IPS DF 4.7 (cell line): ENCODE data around the gene ARHGEF7.

Source experiments
- DNase-seq: peaks from one replicate; pipeline ENCODE4 v3.0.0-alpha.2; 2013; ENCODE audit warnings: low spot score; ENCODE audit errors: extremely low read depth

The ARHGEF7 gene

GRCh38 chr13:111270765-111271698 lies 155.9 kb downstream of the ARHGEF7 start:
- DNase-seq: no peak

DNA sequence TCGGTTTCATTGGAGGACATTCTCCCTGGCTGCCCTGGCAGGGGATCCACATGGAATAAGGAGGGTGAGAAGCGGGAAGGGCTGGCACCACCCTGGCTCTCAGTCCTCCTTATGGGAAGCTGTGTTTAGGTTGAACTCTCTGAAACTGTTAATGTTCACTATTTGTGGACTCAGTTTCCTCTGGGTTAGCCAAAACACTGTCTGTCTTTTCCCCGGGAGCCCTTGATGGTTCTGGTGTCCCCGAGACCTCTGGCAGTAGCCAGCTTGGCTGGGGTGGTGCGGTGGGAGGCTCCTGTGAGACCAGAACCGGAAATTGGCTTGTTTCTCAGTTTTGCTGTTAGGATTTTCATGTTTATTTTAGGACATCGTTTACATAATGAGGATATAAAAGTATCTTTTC lies 157.0 kb downstream of the ARHGEF7 start:
- no peak for DNase-seq

GRCh38 chr13:111275382-111275781 lies 160.3 kb downstream of the ARHGEF7 start:
- DNase-seq: no peak

GRCh38 chr13:111275995-111276618 lies 161.0 kb downstream of the ARHGEF7 start:
- DNase-seq: no peak

DNA sequence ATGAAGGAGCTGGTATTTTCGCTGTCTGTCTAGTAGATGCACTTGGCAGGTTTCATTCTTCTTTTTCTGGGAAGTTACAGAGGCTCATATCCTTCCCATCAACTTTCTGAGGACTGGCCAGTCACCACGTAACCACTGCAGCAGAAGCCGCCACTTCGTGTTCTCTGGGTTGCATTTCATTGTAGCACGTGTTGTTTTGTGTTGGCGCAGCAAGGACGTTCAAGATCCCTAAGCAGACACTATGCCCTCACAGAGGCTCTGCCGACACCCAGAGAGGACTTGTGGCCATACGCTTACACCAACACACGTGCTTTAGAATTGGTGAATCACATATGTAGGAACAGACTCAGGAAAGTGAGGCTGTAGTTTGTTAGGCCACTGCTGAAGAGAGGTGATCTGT lies 163.1 kb downstream of the ARHGEF7 start:
- no peak for DNase-seq

DNA sequence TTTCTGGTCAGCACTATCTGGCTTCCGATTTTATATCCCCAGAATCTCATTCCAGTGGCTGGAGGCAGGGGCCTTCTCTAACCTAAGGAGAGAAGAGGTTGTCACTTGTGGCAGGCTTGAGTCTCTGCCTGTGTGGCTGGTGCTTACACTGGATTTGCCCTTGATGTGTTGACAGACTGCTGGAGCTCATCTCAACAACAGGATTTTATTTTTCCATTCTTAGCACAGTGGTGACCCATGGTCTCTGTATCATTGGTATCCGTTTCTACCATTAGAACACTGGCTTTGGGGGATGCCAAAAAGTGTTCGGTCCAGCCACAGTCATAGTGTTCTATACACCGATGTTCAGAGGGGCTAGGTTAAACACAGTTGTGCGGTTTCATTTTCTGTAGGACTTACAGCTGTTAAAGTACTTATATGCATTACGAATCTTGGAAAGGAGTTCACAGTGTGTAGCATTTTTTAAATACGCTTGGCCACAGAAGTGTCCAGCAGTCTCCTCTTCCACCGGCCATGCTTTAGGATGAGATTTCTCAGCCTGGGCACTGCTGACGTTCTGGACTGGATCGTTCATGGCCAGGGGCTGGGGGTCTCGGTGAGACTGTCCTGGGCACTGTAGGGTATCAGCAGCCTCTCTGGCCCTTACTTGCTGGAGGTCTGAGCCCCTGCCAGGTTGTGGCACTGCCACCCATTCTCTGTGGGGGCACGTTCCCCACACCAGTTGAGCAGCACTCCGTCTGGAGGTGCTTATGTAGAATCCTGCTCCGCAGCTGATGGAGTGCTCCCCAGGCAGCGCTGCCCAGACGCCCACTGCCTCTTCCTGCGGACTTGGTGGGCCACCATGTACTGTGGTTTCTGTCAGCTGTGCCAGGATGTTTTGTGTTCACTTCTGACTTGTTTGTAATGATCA lies 163.9 kb downstream of the ARHGEF7 start:
- DNase-seq: no peak

GRCh38 chr13:111280226-111280625 lies 165.1 kb downstream of the ARHGEF7 start:
- no peak for DNase-seq

GRCh38 chr13:111280681-111281585 lies 165.8 kb downstream of the ARHGEF7 start:
- no peak for DNase-seq

DNA sequence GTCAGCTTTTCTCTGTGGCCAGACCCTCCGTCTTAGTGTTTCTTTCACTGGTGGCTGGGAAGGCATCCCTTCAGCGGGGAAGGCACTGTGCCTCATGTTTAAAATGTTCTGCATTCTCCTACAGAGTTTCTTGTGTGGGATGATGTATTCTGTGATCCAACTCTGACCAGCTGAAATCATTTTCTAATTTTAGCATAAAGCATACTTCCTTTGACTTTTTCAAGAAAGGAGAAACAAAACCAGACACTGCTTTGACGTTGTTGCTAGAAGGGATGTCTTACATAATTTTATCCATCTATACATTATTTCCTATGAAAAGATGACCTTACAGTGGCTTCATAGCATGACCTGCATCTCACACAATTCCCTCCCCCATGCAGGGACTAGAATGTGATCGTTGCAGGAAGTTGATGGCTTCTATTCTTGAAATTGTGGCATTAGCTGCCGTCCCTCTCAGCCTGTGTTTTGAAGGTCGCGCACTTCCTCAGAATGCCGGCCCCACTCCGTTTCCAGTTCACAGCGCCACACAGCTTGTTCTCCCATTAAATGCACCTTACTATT lies 166.7 kb downstream of the ARHGEF7 start:
- DNase-seq: no peak

DNA sequence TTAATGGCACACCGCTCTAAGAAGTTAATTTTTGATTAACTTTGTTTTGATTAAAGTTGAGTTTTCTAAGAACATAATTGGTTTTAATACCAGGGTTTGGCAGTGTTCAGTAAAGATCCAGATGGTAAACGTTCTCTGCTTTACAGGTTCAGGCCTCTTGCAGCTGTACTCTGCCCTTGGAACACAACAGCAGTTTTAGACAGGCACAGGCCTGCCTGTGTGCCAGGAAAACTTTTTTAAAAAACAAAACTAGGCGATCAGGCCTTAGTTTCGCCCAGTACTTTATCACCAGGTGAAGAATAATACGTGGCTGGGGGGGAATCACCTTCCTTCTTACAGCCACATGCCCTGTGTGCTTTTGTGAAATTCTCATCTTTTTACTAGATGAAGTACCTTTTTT lies 167.3 kb downstream of the ARHGEF7 start:
- no peak for DNase-seq

DNA sequence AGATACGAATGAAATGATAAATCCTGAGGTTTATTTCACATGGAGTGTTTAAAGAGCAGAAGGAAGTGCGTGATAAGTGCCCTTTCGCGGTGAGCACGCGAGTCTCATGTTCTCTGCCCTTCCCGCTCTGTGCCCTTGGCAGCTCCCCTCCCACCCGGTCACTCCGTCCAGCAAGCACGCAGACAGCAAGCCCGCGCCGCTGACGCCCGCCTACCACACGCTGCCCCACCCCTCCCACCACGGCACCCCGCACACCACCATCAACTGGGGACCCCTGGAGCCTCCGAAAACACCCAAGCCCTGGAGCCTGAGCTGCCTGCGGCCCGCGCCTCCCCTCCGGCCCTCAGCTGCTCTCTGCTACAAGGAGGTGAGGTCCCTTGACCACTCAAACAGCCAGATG lies 167.9 kb downstream of the ARHGEF7 start:
- no peak for DNase-seq

DNA sequence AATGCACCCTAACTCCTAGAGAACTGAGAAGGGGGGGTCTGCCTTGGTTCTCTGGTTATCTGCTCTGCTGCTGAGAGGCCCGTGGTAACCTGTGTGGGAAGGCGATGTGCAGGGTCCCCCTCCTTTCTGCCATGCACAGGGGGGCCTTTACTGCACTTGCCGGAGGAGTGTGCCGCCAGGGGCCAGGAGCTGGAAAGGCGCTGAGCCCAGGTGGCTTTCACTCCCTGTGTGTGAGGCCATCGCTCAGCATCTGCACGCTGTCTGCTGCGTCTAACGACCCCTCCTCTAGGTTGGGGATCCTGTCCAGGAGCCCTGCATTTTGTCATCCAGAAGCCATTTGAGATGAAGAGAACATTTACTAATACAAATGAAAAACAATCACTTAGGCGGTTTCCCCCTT lies 168.3 kb downstream of the ARHGEF7 start:
- DNase-seq: no peak

GRCh38 chr13:111283991-111284390 lies 168.9 kb downstream of the ARHGEF7 start:
- DNase-seq: no peak

- no peak for DNase-seq
Observed at GRCh38 chr13:111284565-111284964, 169.5 kb downstream of the ARHGEF7 start.

DNA sequence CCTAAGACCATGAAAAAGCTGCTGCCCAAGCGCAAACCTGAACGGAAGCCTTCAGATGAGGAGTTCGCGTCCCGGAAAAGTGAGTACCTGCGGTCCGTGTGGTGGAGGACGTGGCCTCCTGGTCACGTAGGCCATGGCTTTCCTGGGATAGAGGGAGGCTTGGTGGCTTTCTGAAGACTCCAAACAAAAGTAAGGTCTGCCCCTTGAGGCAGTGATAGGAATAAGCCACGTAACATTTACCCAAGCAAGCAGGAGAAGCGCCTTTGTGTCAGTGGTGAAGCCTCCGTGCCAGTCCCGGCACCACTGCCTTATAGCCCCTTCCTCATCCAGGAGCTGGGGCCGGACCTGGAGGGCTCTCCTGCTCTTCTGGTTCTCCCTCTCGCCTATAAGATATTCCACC lies 171.1 kb downstream of the ARHGEF7 start:
- no peak for DNase-seq

DNA sequence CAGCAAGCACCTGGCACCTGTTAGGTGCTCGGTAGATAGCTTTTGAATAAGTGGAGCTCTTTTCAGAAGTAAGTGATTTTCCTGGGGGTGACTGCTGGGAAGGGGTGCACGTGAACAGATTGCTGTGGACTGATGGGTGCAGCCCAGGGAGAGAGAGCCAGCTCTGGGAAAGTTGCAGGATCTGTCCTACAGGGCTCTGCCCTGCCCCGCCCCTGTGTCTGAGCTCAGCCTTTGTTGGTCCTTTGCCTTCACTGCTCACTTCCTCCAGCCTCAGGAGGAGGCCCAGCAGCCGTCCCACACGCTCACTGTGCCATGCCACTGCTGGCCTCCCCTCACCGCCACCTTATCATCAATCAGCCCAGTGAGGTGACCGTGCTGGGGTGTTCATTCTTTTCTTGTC lies 171.6 kb downstream of the ARHGEF7 start:
- no peak for DNase-seq

- DNase-seq: no peak
Observed at GRCh38 chr13:111287201-111287600, 172.1 kb downstream of the ARHGEF7 start.

GRCh38 chr13:111288276-111288675 lies 173.2 kb downstream of the ARHGEF7 start:
- DNase-seq: no peak

GRCh38 chr13:111289251-111289650 lies 174.1 kb downstream of the ARHGEF7 start:
- no peak for DNase-seq

- DNase-seq: no peak
Observed at GRCh38 chr13:111291908-111292307, 176.8 kb downstream of the ARHGEF7 start.
